Common myeloid progenitor, CD34-positive (primary cell): Measurements from ENCODE around the gene HDAC8.
"Not testable (repeated sequence)": the region's sequence is repeated elsewhere in the genome, so short reads cannot be mapped to it uniquely, and the experiment has no call there.

ENCODE experiments used
- CTCF ChIA-PET: fragments of 350-600 bp; sonication (Branson Sonifier 250); formaldehyde crosslinking; loops from one replicate; lab custom pipeline; 2021; ENCODE audit warnings: antibody characterized with exemption; lab: Charles Lee
- POLR2A ChIA-PET: fragments of 350-600 bp; sonication (Branson Sonifier 250); formaldehyde crosslinking; loops from one replicate; lab custom pipeline; 2021; ENCODE audit warnings: antibody characterized with exemption; lab: Charles Lee
- DNase-seq, 3 donors: peaks; one replicate each; pipeline versions ENCODE4 v3.0.0 to v3.0.0-alpha.2; 2013
- H3K27ac ChIP-seq, 2 experiments: 1 replicate in 1 of 2; 2 replicates in 1 of 2; pipeline ENCODE4 v1.7.0; 2013; ENCODE audit warnings: inconsistent platforms in 2 of 2, low read length in 2 of 2, mild to moderate bottlenecking in 2 of 2, low read depth in 1 of 2, moderate library complexity in 1 of 2; ENCODE audit not compliant: severe bottlenecking in 2 of 2, insufficient read depth in 1 of 2, poor library complexity in 1 of 2
- H3K27me3 ChIP-seq, 5 experiments: replicated peaks in 2 of 5; 1 replicate in 3 of 5; 2 replicates in 2 of 5; pipeline versions ENCODE4 v1.6.1 to v1.7.0; 2013; ENCODE audit warnings: low read length in 4 of 5, mild to moderate bottlenecking in 2 of 5, moderate library complexity in 2 of 5, inconsistent platforms in 1 of 5; ENCODE audit not compliant: insufficient read depth in 5 of 5, control insufficient read depth in 4 of 5
- H3K36me3 ChIP-seq, 4 experiments: 1 replicate in 2 of 4; 2 replicates in 2 of 4; pipeline versions ENCODE4 v1.6.1 to v1.7.0; 2013; ENCODE audit warnings: low read length in 3 of 4, control low read depth in 1 of 4, mild to moderate bottlenecking in 1 of 4; ENCODE audit not compliant: control insufficient read depth in 4 of 4, insufficient read depth in 4 of 4
- H3K4me1 ChIP-seq, 4 experiments: 1 replicate in 3 of 4; 2 replicates in 1 of 4; pipeline versions ENCODE4 v1.6.1 to v1.7.1; 2013; ENCODE audit warnings: low read length in 3 of 4, mild to moderate bottlenecking in 3 of 4, control low read depth in 1 of 4, inconsistent platforms in 1 of 4, moderate library complexity in 1 of 4; ENCODE audit not compliant: control insufficient read depth in 4 of 4, insufficient read depth in 4 of 4; ENCODE audit errors: control extremely low read depth in 1 of 4
- H3K4me3 ChIP-seq, 7 experiments: 1 replicate in 4 of 7; 2 replicates in 3 of 7; pipeline versions ENCODE4 v1.5.1 to v1.7.0; 2013; ENCODE audit warnings: mild to moderate bottlenecking in 7 of 7, low read length in 6 of 7, moderate library complexity in 6 of 7, inconsistent platforms in 2 of 7, low read depth in 2 of 7, control low read depth in 1 of 7; ENCODE audit not compliant: insufficient read depth in 4 of 7, control insufficient read depth in 1 of 7; ENCODE audit errors: extremely low read depth in 1 of 7
- H3K9me3 ChIP-seq, 5 experiments: 1 replicate in 4 of 5; 2 replicates in 1 of 5; pipeline versions ENCODE4 v1.6.1 to v1.7.1; 2013; ENCODE audit warnings: low read length in 4 of 5, mild to moderate bottlenecking in 2 of 5, inconsistent platforms in 1 of 5, low read depth in 1 of 5, moderate library complexity in 1 of 5; ENCODE audit not compliant: control insufficient read depth in 4 of 5, insufficient read depth in 2 of 5; ENCODE audit errors: control extremely low read depth in 1 of 5
- WGBS: methylation state at CpG from one replicate; pipeline ENCODE4 v1.1.5; 2013; ENCODE audit not compliant: insufficient coverage; 5-methylcytosine and 5-hydroxymethylcytosine counted together

The HDAC8 gene

DNA sequence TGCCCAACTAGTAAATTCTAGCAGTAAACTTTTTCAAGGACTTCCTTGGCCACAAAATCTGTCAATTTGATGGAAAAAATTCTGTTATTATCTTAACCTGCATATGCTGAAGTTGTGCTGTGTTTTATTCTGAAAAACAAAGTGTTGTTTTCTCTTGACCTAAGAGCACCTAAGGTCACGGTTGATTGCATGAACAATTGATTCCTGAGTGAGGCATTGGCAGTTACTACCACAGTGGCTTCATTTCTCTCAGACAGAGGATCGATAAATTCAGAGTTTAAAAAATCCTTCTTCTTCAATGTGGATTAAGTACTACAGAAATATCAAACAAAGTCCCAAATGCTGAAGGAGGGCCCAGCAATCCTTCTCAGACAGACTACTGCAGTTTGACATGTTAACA, 6.2 kb downstream of the HDAC8 start:
- WGBS, result 96% methylated on average over 2 of the region's 2 CpGs
- H3K27ac ChIP-seq, result no peak overlapping the region
- no peak overlapping the region for H3K4me3 ChIP-seq
- peaks cover 0 to 37% (median 16%) of the 10 kb centered on the region in 4 experiments for H3K36me3 ChIP-seq
- no peaks in the 10 kb centered on the region for H3K9me3 ChIP-seq
- CTCF ChIA-PET, result no interaction called here
- POLR2A ChIA-PET, result no interaction called here
- no peak for DNase-seq
- H3K27me3 ChIP-seq, result no peaks in the 10 kb centered on the region
- H3K4me1 ChIP-seq, result no peaks in the 10 kb centered on the region

GRCh38 chrX:72559655-72560054, 13.0 kb downstream of the HDAC8 start:
- H3K4me3 ChIP-seq, POLR2A ChIA-PET, CTCF ChIA-PET, H3K4me1 ChIP-seq, H3K36me3 ChIP-seq, H3K9me3 ChIP-seq, DNase-seq, H3K27ac ChIP-seq, H3K27me3 ChIP-seq: not testable (repeated sequence)
- WGBS, result 90% methylated on average over 2 of the region's 28 CpGs

DNA sequence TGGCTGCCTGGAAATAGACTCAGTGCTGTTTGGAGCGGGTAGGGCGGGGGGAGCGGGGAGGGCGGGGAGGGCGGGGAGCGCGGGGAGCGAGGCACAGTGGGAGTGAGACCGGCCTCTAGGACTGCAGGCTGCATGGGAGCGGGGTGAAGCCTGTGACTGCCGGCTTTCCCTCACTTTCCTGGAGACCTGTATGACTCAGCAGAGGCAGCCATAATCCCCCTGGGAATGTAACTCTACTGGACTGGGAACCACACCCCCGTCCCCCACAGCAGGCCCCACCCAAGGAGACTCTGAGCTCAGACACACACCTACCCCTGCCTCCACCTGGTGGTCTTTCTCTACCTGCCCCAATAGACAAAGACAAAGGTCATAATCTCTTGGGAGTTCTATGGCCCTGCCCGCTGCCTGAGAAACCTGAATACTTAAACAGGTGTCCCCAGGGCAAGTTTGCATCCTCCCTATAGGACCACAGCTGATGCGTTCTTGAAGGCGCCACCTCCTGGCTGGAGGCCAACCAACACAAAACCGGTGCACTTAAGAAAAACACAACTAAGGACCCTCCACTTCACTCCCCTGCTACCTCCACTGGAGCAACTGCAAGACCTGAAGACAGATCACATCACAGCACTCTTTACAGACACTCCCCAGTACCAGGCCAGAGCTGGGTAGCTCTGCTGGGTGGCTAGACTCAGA, 18.0 kb downstream of the HDAC8 start:
- Histone ChIP-seq H3K4me3 (no peak overlapping the region), H3K27me3 (no peaks in the 10 kb centered on the region), H3K9me3 (no peaks in the 10 kb centered on the region), H3K4me1 (no peaks in the 10 kb centered on the region), H3K27ac (no peak overlapping the region), H3K36me3 (no peaks in the 10 kb centered on the region)
- CTCF ChIA-PET, result no interaction called here
- 83% methylated on average over 15 of the region's 16 CpGs for WGBS
- DNase-seq, result no peak
- POLR2A ChIA-PET, result no interaction called here

GRCh38 chrX:72552443-72552842, 20.2 kb downstream of the HDAC8 start:
- WGBS, result 85% methylated on average over 3 of the region's 6 CpGs
- CTCF ChIA-PET, H3K4me3 ChIP-seq, DNase-seq, H3K4me1 ChIP-seq, H3K27ac ChIP-seq, POLR2A ChIA-PET, H3K27me3 ChIP-seq, H3K36me3 ChIP-seq, H3K9me3 ChIP-seq: not testable (repeated sequence)

GRCh38 chrX:72545990-72546389, 26.7 kb downstream of the HDAC8 start:
- no peaks in the 10 kb centered on the region for H3K27me3 ChIP-seq
- no peak overlapping the region for H3K4me3 ChIP-seq
- no peak overlapping the region for H3K27ac ChIP-seq
- H3K9me3 ChIP-seq, result no peaks in the 10 kb centered on the region
- no peak for DNase-seq
- H3K4me1 ChIP-seq, result no peaks in the 10 kb centered on the region
- ChIA-PET CTCF (interaction anchor here (1.5 kb wide), 1 partner anchor 9 kb away, joined by 4 read pairs; no protein-coding TSS in a partner anchor), POLR2A (no interaction called here)
- H3K36me3 ChIP-seq, result peaks cover 2 to 6% (median 3%) of the 10 kb centered on the region in 4 experiments

GRCh38 chrX:72540318-72540717, 32.3 kb downstream of the HDAC8 start:
- peak; percentile 25 to 41 (median 35) for DNase-seq
- CTCF ChIA-PET, result interaction anchor here (0.6 to 4.4 kb wide), 5 partner anchors 12 to 294 kb away, joined by 3 to 24 read pairs (median 4); no protein-coding TSS in a partner anchor
- H3K9me3 ChIP-seq, result no peaks in the 10 kb centered on the region
- peaks cover 0 to 7% (median 4%) of the 10 kb centered on the region in 4 experiments for H3K36me3 ChIP-seq
- H3K27ac ChIP-seq, result no peak overlapping the region
- H3K4me1 ChIP-seq, result no peaks in the 10 kb centered on the region
- WGBS, result 19% methylated on average over 2 of the region's 5 CpGs
- POLR2A ChIA-PET, result no interaction called here
- H3K27me3 ChIP-seq, result no peaks in the 10 kb centered on the region
- H3K4me3 ChIP-seq, result no peak overlapping the region

GRCh38 chrX:72539822-72540221, 32.8 kb downstream of the HDAC8 start:
- H3K27ac ChIP-seq, result no peak overlapping the region
- H3K4me1 ChIP-seq, result no peaks in the 10 kb centered on the region
- H3K36me3 ChIP-seq, result peaks cover 0 to 7% (median 4%) of the 10 kb centered on the region in 4 experiments
- WGBS, result 75% methylated on average over 2 of the region's 2 CpGs
- ChIA-PET POLR2A (interaction anchor here (0.6 kb wide), 1 partner anchor 193 kb away, joined by 3 read pairs; no protein-coding TSS in a partner anchor), CTCF (interaction anchor here (1.2 to 4.4 kb wide), 4 partner anchors 12 to 293 kb away, joined by 3 to 24 read pairs (median 4); no protein-coding TSS in a partner anchor)
- no peak for DNase-seq
- H3K27me3 ChIP-seq, result no peaks in the 10 kb centered on the region
- no peaks in the 10 kb centered on the region for H3K9me3 ChIP-seq
- H3K4me3 ChIP-seq, result no peak overlapping the region
